ENCODE data around the gene UTP18.
"Not testable (repeated sequence)": the region's sequence is repeated elsewhere in the genome, so short reads cannot be mapped to it uniquely, and the experiment has no call there.

Gene UTP18

DNA sequence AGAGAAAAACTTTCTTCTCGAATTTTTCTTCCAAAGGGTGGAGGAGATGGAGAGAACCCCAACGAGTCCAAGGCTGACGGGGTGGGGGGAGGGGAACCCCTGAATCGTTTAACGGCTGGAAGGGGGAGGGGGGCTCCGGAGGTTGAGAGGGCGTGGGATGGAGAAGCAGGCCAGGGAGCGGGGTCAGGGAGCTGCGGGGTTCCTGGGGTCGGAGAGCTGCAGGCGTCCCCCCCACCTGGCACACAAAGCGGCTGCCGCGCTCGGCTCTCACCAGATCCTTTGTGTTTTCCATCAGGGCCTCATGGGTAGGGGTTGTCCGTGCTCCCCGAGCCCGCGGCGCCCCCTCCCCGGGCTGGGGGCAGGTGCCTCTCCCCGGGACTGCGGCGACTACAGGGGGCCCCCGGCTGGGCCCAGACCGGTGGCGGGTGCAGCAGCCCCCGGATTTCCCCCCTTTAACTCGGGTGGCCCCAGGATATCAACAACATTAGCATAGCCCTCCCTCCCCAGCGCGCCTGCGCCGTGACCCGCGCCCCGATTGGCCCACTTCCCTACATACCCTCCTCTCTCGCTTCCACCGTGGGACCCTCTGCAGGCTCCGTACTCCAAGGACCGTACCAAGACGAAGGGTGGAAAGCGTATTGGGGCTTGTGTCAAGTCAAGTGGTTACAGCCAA, 646 bp upstream of the UTP18 start, which contains the start of gene MBTD1:
Gene MBTD1 (minus strand): TSS at position 486 of the 673 bp plus-strand sequence. CDS start 34,888 bp downstream, outside the sequence.
- peak; percentile 90 for DNase-seq (ENCODE audit: low read depth)

DNA sequence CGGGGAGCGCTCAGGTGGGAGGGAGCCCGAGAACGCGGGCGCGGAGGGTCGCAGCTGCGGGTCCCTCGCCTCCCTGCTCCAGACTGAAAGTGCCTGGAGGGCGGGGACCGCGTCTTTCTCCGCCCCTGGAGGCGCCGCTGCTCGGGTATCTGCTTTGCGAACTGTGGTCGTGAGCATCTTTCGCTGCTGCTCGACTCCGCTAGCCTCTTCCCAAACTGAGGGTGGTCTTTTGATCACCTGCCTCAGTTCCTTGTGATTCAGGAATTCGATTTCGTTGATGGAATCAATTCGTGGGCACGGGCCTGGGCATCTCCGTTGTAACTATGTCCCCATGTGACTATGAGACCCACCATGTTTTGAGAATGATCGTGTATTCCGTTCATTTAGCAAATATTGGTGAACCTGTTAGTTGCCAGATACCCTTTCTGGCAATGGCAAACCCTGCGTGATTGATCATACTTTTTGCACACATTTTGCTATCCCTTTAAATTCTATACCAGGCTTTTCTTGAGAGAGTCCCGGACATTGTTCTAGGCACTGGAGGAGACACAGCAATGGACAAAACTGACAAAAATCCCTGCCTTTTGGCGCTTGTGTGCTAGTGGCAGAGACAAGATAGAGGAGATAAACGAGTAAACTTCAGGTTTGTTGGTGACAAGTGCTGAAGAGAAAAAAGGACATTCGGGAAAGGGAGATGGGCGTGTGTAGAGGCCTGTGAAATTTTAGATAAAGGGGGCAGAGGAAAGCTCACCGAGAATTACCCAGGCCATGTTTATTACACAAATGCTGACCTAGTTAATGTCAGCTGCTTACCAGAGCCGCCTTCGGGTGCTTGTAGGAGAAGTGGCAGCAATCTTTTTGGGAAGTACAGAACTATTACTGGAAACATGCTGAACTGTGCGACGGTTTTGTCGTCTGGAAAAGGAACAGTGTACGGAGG, 948 bp downstream of the UTP18 start:
- no peak for DNase-seq (ENCODE audit: low read depth)

DNA sequence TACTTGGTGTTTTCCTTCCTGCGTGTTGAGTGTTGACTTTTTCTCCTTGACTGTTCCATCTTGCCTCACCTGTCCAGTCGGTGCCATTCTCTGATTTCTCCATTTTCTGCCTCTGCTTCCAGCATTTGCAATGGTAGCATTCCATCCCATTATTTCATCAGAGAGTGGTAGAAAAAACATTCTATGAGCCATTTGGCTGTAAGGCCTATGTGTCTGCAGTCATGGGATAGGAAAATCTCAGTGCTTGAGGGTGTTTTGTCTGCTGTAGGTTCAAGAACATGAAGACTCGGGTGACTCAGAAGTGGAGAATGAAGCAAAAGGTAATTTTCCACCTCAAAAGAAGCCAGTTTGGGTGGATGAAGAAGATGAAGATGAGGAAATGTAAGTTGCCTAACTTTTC, 2.7 kb downstream of the UTP18 start:
- no peak for DNase-seq (ENCODE audit: low read depth)

DNA sequence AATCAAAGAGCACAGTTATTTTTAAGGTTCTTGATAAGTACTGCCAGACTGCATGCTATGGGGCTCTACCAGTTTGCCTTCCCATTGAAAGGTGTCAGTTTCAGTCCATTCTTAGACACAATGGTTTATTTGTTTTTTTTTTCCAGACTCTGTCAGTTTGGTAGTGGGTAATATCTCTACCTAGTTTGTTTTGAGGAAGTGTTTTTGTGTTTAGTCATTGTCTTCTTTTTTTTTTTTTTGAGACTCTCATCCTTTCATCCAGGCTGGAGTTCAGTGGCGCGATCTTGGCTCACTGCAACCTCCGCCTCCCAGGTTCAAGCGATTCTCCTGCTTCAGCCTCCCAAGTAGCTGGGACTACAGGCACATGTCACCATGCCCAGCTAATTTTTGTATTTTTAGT, 4.1 kb downstream of the UTP18 start:
- DNase-seq (ENCODE audit: low read depth) = not testable (repeated sequence)

DNA sequence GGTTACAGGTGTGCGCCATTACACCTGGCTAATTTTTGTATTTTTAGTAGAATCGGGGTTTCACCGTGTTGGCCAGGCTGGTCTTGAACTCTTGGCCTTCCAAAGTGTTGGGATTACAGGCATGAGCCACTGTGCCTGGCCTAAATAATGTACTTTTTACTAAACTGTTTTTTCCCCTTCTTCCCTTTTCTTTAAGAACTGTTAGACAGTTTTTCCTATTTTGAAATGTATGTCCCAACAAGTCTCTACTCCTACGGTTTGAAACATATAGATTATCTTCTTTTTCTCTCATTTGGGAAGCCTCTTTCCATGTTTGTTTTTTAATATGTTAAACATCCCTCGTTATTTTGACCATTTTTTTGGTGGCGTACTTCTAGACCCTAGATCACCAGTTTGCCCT, 9.6 kb downstream of the UTP18 start:
- no peak for DNase-seq (ENCODE audit: low read depth)

DNA sequence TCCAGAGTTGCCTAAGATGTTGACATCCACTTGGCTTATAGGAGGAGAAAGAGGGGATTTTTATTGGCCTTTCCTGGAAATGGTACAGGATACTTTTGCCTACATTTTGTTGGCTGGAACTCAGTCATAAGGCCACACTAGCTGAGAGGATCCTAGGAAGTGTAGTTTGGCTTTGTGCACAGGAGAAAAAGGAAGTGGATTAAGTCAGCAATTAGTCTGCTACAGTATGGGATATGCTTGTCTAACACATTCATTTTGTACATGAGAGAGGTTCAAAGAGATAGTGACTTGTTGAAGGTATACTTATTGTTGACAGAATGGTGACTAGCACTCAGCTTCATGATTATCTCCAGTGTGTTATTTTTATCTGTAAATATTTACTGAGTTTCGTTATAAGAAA, 10.3 kb downstream of the UTP18 start:
- DNase-seq (ENCODE audit: low read depth) = no peak

DNA sequence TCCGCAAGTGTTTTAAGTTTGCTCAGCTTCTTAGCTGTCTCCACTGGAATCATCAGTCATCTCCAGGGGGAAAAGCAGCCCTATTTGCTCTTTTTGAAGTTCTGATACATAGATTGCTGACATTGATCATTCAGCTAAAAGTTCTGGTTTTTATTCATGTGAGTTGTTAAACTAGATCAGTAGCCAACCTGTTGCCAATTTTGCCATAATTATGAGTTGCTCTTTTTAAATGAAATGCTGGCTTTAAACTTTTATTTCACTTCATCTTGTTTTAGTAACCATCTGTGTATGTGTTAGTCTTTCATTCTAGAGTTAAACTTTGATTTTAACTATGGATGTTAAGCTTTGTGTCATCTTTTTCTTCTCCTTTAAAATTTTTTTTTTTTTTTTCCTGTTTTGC, 12.5 kb downstream of the UTP18 start:
- no peak for DNase-seq (ENCODE audit: low read depth)

DNA sequence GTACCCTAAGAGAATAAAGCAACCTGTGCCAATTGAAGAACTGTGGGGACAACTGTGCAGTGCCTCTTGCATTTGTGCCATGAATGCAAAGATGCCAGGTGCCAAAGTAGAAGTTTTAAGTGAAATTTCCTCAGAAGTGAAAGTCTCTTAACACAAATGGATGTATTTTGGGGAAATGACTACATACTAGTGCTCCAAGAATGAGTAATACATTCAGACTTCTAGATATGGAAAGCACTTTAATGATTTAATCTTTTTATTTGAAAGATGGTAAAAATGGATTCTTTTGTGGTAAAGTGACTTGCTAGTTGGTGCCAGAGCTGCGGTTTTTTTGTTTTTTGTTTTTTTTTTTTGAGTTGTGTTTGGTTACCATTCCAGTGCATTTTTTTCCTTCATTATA, 15.0 kb downstream of the UTP18 start:
- DNase-seq (ENCODE audit: low read depth) = no peak

DNA sequence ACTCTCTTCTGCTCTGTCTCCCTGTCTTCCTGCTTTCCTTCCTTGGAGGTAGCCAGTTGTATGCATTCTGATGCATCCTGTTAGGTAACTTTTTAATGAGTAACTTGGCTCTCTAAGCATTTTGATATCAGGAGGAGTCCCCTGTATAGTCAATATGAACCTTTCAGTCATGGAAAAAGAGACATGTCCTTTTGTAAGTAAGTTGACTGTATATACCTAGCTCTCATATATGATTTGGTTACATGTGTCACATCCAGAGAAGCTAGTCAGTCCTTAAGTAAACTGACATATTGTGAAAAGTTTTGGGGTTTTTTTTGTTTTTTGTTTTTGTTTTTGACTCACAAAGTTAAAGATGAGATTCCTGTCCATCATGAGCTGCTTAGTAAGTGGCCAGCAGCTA, 18.8 kb downstream of the UTP18 start:
- DNase-seq (ENCODE audit: low read depth) = no peak

DNA sequence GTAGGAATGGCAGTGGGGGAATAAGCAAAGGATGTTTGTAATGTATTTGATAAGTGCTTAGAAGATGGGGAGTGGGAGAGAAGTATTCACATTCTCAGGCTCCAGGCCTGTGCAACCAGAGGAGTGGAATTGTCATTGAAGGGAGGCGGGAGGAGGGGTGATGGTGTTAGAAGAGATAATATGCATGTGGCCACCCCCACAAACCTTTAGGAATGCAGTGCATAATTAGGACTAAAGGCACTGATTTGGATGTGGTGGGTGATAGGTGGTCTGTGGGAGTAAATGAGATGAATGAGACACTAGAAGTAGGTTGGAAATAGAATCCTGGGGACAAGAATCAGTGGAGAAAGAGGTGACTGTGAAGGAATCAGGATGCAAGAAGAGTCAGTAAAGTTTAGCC, 27.1 kb downstream of the UTP18 start:
- DNase-seq (ENCODE audit: low read depth) = no peak

DNA sequence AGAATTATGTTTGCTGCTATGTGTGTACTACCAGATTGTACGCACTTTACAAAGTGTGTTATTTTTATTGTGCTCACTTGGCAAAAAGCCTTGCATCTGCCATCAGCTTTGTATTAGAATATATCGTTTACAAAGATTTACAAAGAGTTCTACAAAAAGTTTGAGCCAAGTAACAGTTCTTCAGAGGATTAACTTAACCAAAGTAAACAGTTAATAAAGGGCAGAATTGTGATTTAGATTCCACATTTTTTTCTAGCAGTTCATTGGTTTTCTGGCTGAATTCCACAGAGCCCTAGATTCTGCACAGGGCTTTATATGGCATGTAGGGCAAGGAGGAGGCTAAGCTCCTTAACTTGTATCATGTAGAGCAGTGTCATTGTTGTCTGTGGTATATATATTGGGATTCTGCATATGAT, 29.4 kb downstream of the UTP18 start:
- DNase-seq (ENCODE audit: low read depth) = no peak

DNA sequence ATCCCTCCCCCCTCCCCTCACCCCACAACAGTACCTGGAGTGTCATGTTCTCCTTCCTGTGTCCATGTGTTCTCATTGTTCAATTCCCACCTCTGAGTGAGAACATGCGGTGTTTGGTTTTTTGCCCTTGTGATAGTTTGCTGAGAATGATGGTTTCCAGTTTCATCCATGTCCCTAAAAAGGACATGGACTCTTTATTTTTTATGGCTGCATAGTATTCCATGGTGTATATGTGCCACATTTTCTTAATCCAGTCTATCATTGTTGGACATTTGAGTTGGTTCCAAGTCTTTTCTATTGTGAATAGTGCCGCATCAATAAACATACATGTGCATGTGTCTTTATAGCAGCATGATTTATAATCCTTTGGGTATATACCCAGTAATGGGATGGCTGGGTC, 34.0 kb downstream of the UTP18 start:
- DNase-seq (ENCODE audit: low read depth) = not testable (repeated sequence)

DNA sequence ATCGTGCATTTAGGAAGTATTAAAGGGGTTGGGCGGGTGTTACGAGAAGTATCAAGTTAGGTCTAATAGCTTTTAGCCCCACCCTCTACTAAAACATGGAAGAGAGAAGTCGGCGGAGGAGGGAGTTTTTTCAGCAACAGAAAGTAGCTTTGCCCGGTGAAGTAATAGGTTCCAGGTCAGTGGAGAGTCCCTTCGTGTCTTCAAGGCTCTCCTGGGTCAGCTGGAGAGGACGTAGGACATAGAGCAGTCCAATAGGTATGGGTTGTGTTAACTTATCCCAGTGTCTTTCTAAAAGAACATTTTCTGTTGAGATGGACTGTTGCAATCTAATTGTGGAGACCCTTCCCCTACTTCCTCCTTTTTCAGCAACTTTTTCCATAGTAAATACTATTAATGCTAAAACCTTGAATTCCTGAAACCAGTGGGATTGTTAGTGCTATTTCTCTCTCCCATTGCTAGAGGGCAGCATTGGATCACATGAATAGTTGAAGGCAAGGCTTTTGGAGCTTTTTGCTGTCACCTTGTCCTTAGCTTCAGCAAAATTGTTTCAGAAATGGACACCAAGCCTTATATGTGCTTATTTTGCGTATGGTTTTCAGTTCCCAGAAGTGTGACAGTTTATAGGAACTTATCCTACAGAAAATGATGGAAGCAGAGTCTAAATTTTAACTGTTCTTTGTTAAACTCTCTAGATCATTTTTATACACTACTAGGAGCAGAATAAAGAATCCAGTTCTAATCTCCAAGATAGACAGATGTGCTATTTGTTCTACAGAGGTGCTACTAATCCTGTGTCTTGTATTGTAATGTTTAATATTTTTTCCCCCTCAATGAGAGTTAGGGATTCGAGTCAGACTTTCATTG, 38.4 kb downstream of the UTP18 start:
- DNase-seq (ENCODE audit: low read depth) = no peak

DNA sequence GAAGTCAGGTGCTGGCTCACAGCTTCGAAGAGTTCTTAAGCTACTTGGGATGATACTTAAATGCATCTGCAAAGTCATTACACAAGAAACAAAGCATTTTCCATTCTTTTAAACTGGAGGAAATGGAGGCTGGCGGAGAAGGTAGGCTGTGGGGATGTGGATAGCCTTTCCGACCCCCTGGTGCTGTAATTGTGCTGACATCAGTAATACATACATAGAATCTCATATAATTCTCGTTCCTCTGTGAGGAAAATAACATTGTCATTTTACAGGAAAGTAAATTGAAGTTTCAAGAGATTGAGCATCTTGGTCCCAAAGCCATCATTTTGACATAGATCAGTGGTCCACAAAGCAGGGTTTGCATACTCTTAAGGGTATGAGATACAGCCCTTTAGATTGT, 39.5 kb downstream of the UTP18 start:
- DNase-seq (ENCODE audit: low read depth) = no peak

DNA sequence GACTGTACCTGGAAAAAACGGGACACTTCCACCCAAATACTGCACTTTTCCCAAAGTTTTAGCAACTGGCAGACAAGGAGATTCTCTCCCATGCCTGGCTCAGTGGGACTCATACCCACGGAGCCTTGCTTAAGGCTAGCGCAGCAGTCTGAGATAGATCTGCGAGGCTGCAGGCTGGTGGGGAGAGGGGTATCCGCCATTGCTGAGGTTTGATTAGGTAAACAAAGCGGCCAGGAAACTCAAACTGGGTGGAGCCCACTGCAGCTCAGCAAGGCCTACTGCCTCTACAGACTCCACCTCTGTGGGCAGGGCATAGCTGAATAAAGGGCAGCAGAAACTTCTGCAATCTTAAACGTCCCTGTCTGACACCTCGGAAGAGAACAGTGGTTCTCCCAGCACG, 44.8 kb downstream of the UTP18 start:
- no peak for DNase-seq (ENCODE audit: low read depth)

DNA sequence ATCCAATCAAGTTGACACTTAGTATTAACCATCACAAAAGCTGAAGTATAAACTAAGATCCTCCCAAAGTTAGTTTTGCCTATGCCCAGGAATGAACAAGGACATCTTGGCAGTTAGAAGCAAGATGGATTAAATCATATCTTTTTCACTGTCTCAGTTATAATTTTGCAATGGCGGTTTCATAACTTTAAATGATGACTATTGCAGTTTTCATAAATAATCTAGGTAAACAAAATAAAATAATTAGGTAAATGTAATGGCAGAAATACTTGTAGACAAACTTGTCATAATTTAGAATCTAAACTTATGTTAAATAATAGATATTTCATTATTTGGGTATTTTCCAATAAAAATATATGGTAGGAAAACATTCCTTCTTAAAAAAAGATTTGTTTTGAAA, 51.7 kb downstream of the UTP18 start:
- not testable (repeated sequence) for DNase-seq (ENCODE audit: low read depth)

DNA sequence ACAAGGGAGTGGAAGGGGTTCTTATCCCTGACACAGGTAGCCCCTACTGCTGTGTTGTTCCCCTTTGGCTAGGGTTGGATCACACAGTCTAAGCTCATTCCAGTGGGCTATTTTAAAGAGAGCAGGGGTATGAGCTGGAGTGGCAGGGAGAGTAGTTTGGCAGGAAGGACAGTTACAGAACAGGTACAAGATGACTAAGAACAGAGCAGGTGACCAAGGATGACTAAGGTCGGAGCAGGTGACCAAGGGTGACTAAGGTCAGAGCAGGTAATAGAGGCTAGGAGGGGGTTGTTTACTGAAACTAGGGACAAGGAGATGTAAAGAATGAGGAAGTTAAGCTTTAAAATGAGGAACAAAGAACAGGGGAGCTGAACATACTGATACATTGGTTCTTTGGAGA, 58.8 kb downstream of the UTP18 start:
- DNase-seq (ENCODE audit: low read depth) = no peak

DNA sequence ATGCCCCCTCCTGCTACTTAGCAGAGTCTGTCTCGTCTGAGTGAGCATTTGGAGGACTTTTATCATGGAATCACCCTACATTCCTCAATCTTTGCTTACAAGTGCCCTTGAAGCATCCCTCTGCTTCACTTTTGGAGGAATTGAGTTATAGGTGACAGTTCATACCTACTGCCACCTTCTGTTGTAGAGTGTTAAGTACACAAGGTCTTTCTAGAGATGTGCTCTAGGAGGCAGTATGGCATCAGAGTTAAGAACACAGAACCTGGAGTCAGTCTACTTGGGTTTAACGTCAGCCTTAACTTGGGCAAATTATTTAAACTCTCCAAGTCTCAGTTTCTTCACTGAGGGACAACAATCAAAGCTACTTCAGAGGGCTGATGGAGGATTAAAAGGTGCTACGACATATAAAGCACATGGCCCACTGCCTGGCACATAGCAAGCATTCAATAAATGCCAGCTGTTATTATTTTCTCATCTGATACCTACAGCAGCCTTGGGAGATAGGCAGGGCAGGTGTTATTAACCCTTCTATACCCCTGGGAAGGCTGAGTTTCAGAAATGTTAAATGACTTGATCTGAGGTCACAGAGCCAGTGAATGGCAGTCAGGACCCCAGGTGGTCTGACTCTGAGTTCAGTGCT, 62.2 kb downstream of the UTP18 start:
- DNase-seq (ENCODE audit: low read depth) = no peak

DNA sequence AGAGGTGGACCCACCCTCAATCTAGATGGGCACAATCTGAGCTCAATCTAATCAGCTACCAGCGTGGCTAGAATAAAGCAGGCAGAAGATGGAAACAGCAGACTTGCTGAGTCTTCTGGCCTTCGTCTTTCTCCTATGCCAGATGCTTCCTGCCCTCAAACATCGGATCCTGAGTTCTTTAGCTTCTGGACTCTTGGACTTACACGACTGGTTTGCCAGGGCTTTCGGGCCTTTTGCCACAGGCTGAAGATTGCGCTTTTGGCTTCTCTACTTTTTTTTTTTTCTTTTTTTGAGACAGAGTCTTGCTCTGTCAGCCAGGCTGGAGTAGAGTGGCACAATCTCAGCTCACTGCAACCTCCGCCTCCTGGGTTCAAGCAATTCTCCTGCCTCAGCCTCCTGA, 65.1 kb downstream of the UTP18 start:
- no peak for DNase-seq (ENCODE audit: low read depth)

DNA sequence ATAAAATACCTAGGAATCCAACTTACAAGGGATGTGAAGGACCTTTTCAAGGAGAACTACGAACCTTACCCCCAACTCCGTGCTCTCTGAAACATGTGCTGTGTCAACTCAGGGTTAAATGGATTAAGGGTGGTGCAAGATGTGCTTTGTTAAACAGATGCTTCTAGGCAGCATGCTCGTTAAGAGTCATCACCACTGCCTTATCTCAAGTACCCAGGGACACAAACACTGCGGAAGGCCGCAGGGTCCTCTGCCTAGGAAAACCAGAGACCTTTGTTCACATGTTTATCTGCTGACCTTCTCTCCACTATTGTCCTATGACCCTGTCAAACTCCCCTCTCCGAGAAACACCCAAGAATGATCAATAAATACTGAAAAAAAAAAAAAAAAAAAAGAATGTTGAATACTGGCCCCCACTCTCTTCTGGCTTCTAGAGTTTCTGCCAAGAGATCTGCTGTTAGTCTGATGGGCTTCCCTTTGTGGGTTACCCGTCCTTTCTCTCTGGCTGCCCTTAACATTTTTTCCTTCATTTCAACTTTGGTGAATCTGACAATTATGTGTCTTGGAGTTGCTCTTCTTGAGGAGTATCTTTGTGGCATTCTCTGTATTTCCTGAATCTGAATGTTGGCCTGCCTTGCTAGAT, 70.6 kb downstream of the UTP18 start:
- DNase-seq (ENCODE audit: low read depth) = not testable (repeated sequence)

DNA sequence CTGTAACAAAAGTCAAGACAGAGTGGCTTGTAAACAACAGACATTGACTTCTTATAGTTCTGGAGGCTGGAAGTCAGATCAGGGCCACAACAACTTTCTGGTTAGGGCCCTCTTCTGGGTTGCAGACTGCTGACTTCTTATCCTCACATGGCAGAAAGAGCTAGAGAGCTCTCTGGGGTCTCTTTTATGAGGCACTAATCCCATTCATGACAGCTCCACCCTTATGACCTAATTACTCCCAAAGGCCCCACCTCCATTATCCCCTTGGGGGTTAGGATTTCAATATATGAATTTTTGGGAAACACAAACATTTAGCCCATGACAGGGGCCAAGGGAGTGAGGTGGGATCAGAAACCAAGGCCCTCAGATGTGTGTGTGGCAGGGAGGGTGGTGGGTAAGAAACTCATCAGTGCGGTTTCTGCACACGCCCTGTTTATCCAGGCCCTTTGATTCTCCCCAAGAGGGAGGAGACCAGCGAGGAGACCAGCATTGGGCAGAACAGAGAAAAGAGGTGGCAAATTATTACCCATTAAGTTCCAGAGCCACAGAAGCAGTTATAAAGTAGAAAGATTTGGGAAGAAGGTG, 74.8 kb downstream of the UTP18 start:
- DNase-seq (ENCODE audit: low read depth) = no peak

All from activated T-cell treated with anti-CD3 and anti-CD28 coated beads for 24 hours (primary cell).